GM04503 (cell line): ENCODE results near the gene FIBP.

Experiments used
- DNase-seq: peaks from one replicate; pipeline ENCODE4 v3.0.0-alpha.2; 2012; ENCODE audit warnings: low read depth

FIBP gene

DNA sequence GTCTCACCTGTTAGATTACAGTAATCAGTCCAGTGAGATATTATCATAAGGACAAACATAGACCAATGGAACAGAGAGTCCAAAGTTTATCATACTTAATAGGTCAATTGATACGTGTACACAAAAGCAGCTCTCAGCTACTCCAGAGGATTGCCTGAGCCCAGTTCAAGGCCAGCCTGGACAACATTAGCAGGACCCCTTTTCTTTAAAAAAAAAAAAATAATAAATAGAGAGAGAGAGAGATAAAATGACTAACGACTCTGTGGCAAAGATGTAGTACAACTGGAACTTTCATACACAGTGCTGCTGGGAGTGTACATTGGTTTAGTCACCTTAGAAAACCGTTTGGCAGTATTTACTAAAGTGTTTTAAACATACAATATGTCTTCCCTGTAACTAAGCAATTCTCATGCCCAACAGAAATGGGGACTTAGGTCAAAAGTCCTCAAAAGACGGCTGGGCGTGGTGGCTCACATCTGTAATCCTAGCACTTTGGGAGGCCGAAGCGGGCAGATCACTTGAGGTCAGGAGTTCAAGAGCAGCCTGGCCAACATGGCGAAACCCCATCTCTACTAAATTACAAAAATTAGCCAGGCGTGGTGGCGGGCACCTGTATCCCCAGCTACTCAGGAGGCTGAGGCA is 43.9 kb downstream of the FIBP start:
- no peak for DNase-seq

DNA sequence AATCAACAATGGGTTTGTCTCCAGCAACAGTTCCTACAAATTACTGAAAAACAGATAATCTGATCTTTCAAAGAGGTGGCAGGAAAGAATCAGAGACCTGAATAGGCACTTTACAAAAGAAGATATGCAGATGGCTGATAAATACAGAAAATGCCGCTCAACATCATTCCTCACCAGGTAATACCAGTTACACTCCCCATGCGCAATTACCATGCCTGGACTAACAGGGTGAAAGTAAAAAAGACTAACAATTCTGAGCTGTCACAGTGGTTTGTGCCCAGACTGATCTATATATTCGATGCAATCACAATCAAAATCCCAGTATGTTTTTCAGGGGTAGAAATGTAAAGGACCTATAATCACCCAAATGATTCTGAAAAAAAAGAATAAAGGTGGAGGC is 44.5 kb downstream of the FIBP start:
- no peak for DNase-seq

DNA sequence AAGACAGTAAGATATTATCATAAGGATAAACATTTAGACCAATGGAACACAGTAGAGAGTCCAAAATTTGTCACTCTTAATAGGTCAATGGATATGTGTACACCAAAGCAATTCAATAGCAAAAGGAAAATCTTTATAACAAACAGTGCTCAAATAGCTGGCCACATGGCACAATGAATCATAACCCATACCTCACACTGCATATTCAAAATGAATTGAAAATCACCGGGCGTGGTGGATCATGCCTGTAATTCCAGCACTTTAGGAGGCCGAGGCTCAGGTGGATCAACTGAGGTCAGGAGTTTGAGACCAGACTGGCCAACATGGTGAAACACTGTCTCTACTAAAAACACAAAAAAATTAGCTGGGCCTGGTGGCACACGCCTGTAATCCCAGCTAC is 46.1 kb downstream of the FIBP start:
- DNase-seq: no peak

DNA sequence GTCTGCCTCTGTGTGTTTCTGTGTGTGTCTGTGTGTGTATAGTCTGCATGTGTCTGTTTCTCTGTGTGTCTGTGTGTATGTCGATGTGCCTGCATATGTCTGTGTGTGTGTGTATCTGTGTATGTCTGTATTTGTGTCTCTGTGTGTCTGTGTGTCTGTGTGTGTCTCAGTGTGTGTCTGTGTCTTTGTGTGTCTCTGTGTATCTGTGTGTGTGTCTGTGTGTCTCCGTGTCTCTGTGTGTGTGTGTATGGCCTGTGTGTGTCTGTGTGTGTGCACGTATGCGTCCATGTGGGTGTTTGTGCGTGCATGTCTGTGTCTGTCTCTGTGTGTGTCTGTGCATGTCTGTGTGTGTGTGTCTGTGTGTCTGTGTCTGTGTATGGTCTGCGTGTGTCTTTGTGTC is 54.1 kb downstream of the FIBP start:
- no peak for DNase-seq
